ENCODE measurements around the gene CACNA2D4.

CACNA2D4 gene

DNA sequence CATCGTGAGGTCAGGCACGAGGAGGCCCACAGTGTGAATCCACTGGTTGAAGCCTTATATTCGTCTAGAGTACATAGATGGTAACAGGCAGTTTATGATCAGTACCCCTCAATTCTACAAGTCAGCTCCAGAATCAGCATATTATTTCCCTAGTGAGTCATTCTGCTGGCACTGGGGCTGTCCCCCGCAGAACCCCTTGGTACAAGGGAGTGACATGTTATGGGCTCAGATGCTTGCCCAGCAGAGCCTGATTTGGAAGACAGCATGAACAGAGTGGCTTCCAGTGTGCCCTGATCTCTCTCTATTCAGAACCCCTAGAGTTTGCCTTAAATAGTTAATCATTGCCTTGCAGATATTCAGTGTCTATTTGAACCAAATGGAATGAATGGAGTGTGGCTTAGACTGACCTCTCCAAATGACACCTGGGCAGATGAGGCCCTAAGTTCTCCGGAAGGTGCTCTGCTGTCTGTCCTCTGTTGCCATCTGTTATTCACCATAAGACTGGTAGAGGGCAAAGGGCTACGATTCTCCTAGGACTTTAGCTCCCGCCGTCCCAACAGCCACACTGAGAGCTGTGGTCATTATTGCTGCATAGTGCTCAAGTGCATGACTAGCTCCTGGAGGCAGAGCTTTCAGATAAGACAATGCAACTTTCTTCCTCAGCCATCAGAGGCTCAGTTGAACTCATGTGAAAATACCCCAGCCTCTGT, 41.1 kb downstream of the CACNA2D4 start:
- H3K4me3 ChIP-seq (ENCODE audit: low read depth, low read length) = no peak overlapping the region
- DNase-seq (ENCODE audit: low read depth) = no peak
- in situ Hi-C loops (cut with HindIII; ENCODE audit: low sequenced_read_pairs) = no loop called here
- TF ChIP-seq, protein P1, sequence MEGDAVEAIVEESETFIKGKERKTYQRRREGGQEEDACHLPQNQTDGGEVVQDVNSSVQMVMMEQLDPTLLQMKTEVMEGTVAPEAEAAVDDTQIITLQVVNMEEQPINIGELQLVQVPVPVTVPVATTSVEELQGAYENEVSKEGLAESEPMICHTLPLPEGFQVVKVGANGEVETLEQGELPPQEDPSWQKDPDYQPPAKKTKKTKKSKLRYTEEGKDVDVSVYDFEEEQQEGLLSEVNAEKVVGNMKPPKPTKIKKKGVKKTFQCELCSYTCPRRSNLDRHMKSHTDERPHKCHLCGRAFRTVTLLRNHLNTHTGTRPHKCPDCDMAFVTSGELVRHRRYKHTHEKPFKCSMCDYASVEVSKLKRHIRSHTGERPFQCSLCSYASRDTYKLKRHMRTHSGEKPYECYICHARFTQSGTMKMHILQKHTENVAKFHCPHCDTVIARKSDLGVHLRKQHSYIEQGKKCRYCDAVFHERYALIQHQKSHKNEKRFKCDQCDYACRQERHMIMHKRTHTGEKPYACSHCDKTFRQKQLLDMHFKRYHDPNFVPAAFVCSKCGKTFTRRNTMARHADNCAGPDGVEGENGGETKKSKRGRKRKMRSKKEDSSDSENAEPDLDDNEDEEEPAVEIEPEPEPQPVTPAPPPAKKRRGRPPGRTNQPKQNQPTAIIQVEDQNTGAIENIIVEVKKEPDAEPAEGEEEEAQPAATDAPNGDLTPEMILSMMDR (IDR thresholded peaks at IDR 0.05; ENCODE audit: low read depth, low read length, missing control alignments) = no peak

DNA sequence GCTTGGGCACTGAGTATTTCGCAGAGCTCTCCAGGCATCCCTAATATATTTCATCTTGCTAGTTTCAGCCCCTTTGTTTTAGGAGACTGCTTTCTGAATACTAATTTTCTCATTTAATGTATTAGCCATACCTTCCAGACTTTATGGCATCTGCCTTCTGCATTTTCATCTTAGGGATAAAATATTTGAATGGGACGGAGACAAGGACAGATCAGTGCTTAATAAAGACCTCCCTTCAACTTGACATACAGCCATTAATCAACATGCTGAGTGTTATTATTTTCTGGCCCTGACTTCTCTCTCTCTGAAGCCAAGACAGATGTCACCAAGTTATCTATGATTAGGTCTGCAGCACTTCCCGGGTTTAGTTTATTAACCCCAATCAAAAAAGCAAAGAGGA, 42.4 kb downstream of the CACNA2D4 start:
- H3K4me3 ChIP-seq (ENCODE audit: low read depth, low read length) = no peak overlapping the region
- no peak for DNase-seq (ENCODE audit: low read depth)
- in situ Hi-C loops (cut with HindIII; ENCODE audit: low sequenced_read_pairs) = no loop called here
- TF ChIP-seq, protein P1 (IDR thresholded peaks at IDR 0.05; ENCODE audit: low read depth, low read length, missing control alignments) = no peak

DNA sequence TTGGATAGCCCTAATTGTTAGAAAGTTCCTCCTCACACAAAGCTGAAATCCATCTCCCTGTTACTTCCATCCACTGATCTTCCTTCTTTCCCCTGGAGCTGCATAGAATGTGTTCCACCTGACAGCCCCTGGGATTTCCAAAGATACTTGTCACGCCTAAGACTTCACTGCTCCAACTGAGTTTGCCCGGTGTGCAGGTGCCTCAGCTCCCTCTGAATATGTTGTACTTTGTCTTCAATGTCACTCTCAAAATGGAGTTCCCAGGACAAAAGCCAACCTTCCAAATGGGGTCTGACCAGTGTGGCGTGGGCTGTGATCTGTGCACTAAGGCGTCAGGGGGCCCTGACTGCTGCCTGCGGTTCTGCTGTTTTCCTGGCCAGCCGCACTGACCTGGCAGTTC, 42.8 kb downstream of the CACNA2D4 start:
- in situ Hi-C loops (cut with HindIII; ENCODE audit: low sequenced_read_pairs) = no loop called here
- TF ChIP-seq, protein P1 (IDR thresholded peaks at IDR 0.05; ENCODE audit: low read depth, low read length, missing control alignments) = no peak
- no peak overlapping the region for H3K4me3 ChIP-seq (ENCODE audit: low read depth, low read length)
- DNase-seq (ENCODE audit: low read depth) = no peak

DNA sequence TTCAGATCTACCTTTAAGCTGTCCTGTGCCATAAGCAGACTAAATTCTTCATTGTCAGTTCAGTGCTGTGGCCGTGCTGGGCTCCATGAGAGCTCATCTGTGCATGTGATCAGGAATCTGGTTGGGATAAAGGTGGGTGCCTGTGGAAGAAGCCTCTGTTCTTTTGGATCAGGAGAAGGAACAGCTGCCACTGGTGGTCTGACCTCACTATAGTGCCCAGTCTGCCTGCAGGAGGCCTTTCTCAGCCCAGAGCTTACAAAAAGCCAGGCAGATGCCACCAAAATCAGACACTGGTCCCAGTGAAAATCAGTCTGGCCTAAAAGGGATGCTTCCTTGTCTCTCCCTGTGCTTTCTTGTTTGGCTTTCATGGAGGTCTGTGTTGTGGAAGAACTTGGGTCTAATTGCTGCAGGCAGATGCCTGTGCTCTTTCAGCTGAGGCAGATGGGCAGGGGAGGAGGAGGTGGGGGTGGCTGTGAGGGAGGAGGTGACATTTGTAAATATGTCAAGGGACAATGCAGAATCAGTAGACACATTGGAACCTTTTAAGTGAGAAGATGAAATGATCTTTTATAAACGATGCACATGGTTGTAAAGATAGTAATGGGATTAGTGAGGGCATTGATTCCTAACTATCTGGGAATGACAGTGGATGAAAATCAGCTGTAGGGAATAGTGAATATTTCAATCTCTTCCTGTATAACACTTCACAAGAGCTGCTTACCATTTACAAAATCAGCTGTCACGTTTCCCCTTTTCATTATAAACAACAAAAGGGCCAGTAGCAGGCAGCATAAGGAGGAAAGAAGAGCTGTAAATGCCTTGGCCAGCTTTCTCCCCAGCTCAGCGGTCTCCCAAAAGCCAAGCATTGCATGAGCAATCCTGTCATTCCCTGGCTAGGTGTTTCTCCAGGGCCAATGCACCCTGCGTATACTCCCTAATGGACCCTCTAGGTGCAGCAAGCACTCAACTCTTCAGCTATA, 44.6 kb downstream of the CACNA2D4 start:
- TF ChIP-seq, protein P1 (IDR thresholded peaks at IDR 0.05; ENCODE audit: low read depth, low read length, missing control alignments) = no peak
- no peak overlapping the region for H3K4me3 ChIP-seq (ENCODE audit: low read depth, low read length)
- no peak for DNase-seq (ENCODE audit: low read depth)
- in situ Hi-C loops (cut with HindIII; ENCODE audit: low sequenced_read_pairs) = no loop called here

DNA sequence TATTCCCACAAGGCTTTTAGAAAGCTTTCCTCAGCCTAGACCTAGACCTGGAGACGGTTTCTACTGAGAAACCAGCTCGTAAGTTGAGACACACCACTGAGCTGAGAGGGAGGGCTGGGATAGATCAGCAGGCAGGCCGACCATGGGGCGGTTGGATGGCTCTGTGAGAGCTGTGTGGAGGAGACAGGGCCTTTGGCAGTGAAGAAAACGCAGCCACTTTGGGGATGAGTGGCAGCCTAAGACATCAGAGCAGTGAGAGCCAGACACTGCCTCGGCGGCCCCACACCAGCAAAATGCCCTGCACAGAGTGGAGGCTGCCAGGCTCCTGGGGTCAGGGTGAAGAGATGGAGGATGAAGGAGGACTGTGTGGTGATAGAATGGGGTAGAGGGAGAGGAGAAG, 46.0 kb downstream of the CACNA2D4 start:
- no peak for DNase-seq (ENCODE audit: low read depth)
- H3K4me3 ChIP-seq (ENCODE audit: low read depth, low read length) = no peak overlapping the region
- TF ChIP-seq, protein P1 (IDR thresholded peaks at IDR 0.05; ENCODE audit: low read depth, low read length, missing control alignments) = no peak
- in situ Hi-C loops (cut with HindIII; ENCODE audit: low sequenced_read_pairs) = no loop called here

DNA sequence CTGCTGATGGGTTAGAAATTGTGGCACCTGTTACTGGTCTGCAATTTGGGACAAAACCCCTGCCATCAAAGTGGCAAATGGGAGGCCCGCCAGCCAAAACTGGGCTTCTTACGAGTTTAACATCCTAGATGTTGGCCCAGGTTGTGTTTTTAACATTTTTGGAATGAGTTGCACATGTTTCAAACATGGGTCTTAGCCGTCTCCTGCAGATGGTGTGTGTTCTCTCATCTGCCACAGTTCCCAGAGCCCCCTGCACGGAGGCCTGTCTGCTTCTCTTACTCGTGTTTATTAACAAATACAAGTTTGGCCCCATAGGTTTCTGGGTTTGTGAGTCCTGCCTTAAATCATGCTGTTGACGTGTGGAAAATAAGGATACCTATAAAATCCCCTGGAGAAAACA, 46.5 kb downstream of the CACNA2D4 start:
- TF ChIP-seq, protein P1 (IDR thresholded peaks at IDR 0.05; ENCODE audit: low read depth, low read length, missing control alignments) = no peak
- DNase-seq (ENCODE audit: low read depth) = no peak
- in situ Hi-C loops (cut with HindIII; ENCODE audit: low sequenced_read_pairs) = no loop called here
- no peak overlapping the region for H3K4me3 ChIP-seq (ENCODE audit: low read depth, low read length)

Data from astrocyte of the cerebellum (primary cell).